Non-pigmented ciliary epithelial cell (primary cell): ENCODE results near the gene USP8.
"Not testable (repeated sequence)": the region's sequence is repeated elsewhere in the genome, so short reads cannot be mapped to it uniquely, and the experiment has no call there.

Source experiments
- DNase-seq: peaks from one replicate; pipeline ENCODE4 v3.0.0-alpha.2; 2010; ENCODE audit warnings: low read depth

The USP8 gene

DNA sequence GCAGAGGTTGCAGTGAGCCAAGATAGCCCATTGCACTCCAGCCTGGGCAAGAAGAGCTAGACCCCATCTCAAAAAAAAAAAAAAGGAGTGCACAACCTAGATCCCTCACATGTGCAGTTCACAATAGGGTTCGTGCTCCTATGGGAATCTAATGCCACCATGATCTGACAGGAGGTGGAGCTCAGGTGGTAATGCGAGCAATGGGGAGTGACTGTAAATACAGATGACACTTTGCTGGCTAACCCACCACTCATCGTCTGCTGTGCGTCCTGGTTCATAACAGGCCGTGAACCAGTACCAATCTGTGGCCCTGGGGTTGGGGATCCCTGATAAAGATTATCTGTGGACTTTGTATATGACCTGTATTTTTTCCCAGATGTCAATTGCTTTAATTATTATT lies 16.7 kb downstream of the USP8 start:
- DNase-seq: no peak

DNA sequence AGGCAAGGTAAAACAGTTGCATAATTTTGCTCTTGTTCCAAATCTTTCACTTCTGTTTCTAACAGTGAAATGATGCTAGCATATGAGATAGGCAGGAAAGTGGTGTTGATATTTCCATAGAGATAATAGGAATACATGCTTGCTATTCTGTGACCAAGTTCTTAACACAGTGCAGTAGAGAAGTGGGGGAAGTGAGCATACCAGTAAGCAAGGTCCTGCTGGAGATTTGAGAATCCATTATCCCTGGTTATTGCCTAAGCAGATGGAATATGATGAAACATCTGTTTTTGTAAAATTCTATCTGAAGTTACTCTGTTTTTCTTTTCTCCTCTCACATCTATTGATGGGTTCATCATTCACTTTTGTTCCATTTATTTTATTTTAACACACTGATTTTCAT lies 28.7 kb downstream of the USP8 start:
- no peak for DNase-seq

- no peak for DNase-seq
Measured at GRCh38 chr15:50458348-50459112, 34.3 kb downstream of the USP8 start.

GRCh38 chr15:50463423-50464358 lies 39.5 kb downstream of the USP8 start:
- DNase-seq: peak; percentile 6

- DNase-seq: no peak
Measured at GRCh38 chr15:50471072-50471471, 46.9 kb downstream of the USP8 start.

DNA sequence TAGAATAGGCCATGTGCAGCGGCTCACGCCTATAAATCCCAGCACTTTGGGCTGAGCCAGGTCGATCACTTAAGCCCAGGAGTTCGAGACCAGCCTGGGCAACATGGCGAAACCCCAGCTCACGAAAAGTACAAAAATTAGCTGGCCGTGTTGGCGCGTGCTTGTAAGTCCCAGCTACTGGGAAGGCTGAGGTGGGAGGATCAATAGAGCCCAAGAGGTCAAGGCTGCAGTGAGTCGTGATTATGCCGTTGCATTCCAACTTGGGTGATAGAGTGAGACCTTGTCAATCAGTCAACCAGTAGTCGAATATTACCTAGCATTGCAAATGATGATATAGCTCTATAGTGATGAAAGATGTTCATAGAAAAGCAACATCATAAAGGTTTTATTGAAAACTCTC lies 51.9 kb downstream of the USP8 start:
- DNase-seq: no peak

DNA sequence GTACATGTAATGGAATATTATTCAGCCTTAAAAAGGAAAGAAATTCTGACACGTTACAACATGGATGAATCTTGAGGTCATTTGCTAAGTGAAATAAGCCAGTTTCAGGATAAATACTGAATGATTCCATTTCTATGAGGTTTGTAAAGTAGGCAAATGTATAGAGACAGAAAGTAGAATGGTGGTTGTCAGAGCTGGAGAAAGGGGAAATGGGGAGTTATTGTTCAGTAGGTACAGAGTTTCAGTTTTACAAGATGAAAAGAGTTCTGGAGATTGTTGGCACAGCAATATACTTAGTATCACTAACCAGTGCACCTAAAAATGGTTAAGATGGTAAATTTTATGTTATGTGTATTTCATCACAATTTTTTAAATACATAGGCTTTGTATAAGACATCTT lies 60.6 kb downstream of the USP8 start:
- DNase-seq: no peak

DNA sequence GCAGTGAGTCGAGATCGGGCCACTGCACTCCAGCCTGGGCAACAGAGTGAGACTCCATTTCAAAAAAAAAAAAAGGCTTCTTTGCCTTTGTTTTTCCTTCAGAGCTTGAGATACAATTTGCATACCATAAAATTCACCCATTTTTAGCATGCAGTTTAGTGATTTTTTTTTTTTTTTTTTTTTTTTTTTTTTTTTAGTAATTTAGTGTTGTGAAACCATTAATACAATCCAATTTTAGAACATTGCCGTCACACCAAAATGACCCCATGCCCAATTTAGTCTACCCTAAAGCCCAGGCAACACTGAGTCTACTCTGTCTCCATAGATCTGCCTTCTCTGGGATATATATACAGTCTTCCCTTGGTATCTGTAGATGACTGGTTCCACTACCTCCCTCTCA lies 61.2 kb downstream of the USP8 start:
- DNase-seq: no peak

- DNase-seq: no peak
Measured at GRCh38 chr15:50487287-50487686, 63.1 kb downstream of the USP8 start.

DNA sequence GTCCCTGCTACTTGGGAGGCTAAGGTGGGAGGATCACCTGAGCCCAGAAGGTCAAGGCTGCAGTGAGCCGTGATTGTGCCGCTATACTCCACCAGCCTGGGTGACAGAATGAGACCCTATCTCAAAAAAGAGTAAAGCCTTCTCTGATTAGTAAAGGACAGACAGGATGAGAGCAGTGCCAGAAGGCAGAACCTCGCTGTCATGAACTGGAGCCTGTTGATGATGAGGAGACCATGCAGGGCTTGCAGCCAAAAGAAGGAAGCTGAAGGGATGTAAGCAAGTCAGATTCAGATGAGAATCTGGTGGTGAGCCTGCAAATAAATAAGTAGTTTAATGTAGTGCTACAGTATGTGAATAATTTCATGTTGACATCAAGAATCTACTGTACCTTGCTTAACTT lies 69.4 kb downstream of the USP8 start:
- DNase-seq: no peak

- not testable (repeated sequence) for DNase-seq
Measured at GRCh38 chr15:50494547-50494946, 70.3 kb downstream of the USP8 start.

DNA sequence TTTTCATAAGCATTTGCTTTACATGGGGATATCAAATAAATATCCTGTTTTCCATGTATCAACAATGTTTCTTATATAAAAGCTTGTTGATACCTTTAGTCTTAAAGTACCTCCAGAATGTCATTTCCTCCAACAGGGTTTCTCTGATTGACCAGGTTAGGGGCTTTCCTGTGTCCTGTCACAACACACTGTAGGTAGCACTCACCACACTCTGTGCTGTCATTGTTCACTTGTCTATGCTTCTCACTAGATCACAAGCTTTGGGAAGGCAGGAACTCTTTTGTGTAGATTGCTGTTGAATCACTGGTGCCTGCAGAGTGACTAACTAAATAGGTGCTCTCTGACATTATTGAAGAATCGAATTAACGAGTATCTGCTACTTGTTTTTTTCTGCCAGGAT lies 72.5 kb downstream of the USP8 start:
- DNase-seq: no peak

- DNase-seq: no peak
Measured at GRCh38 chr15:50500352-50500751, 76.1 kb downstream of the USP8 start.

GRCh38 chr15:50501815-50502214 lies 77.6 kb downstream of the USP8 start:
- no peak for DNase-seq

GRCh38 chr15:50503144-50503543 lies 78.9 kb downstream of the USP8 start:
- no peak for DNase-seq

DNA sequence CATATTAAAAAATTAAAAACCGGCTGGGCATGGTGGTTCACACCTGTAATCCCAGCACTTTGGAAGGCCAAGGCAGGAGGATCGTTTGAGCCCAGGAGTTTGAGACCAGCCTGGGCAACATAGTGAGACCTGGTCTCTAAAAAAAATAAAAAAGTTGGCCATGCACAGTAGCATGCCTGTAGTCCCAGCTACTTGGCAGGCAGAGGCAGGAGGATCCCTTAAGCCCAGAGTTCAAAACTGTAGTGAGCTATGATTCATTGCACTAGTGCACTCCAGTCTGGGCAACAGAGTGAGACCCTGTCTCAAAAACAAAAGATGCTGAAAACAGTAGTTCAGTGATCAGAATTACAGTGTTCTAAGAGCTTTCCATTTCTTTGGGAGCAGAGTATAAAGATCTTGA lies 81.5 kb downstream of the USP8 start:
- DNase-seq: not testable (repeated sequence)

DNA sequence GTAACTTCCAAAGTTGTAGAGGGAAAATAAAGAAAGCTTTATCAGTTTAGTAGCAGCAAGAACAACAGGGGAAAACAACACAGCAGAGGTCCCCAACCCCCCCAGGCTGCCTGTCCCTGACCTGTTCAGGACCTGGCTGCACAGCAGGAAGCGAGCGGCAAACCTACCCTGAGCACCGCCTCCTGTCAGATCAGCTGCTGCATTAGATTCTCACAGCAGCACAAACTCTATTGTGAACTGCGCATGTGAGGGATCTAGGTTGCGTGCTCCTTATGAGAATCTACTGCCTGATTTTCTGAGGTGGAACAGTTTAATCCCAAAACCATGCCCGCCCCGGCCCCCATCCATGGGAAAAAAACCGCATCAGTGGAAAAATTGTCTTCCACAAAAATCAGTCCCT lies 81.9 kb downstream of the USP8 start:
- DNase-seq: peak; percentile 6

- DNase-seq: no peak
Measured at GRCh38 chr15:50513001-50513400, 88.8 kb downstream of the USP8 start.

- DNase-seq: no peak
Measured at GRCh38 chr15:50519740-50520425, 95.7 kb downstream of the USP8 start.

- DNase-seq: no peak
Measured at GRCh38 chr15:50523851-50524251, 99.6 kb downstream of the USP8 start.

GRCh38 chr15:50531163-50531562 lies 107.0 kb downstream of the USP8 start:
- DNase-seq: no peak

- no peak for DNase-seq
Measured at GRCh38 chr15:50531766-50532165, 107.6 kb downstream of the USP8 start.

- DNase-seq: peak; percentile 24
Measured at GRCh38 chr15:50542887-50543210, 118.6 kb downstream of the USP8 start.
